B cell (primary cell): Measurements from ENCODE around the gene SH2D4B. TPM values are rescaled to one million over a fixed set of nuclear protein-coding genes. Genes with fewer than 3 reads are reported as not detected.

ENCODE experiments used
- ATAC-seq: fragments of 200-7000 bp; cut with Tn5 transposase; one replicate; pipeline ENCODE4 v1.10.0; 2021; ENCODE audit warnings: low read depth, mild to moderate bottlenecking, moderate number of reproducible peaks, moderate library complexity
- CTCF ChIA-PET: fragments of 350-600 bp; sonication (Branson Sonifier 250); formaldehyde crosslinking; loops from one replicate; lab custom pipeline; 2021; ENCODE audit warnings: antibody characterized with exemption, inconsistent platforms; lab: Charles Lee
- POLR2A ChIA-PET: fragments of 350-600 bp; sonication (Branson Sonifier 250); formaldehyde crosslinking; loops from one replicate; lab custom pipeline; 2021; ENCODE audit warnings: antibody characterized with exemption; lab: Charles Lee
- DNase-seq: peaks from one replicate; pipeline ENCODE4 v3.0.0; 2013
- H2AFZ ChIP-seq: 2 replicates; pipeline ENCODE4 v1.6.1; 2012; ENCODE audit warnings: mild to moderate bottlenecking, low read depth, low read length; ENCODE audit not compliant: insufficient read depth, poor library complexity, severe bottlenecking
- H3K27ac ChIP-seq, 2 donors: 1 replicate in 1 of 2; 2 replicates in 1 of 2; pipeline ENCODE4 v1.5.1; 2012 to 2013; ENCODE audit warnings: low read length in 2 of 2, mild to moderate bottlenecking in 2 of 2, moderate library complexity in 1 of 2
- H3K27me3 ChIP-seq, 4 experiments: fragments of 200-600 bp in 1 of 4; sonication (generic) in 1 of 4; replicated peaks in 1 of 4; 1 replicate in 2 of 4; 2 replicates in 2 of 4; pipeline versions ENCODE4 v1.6.1 to v1.7.0; 2013 to 2016; ENCODE audit warnings: low read length in 3 of 4, mild to moderate bottlenecking in 2 of 4, mixed read lengths in 1 of 4, moderate library complexity in 1 of 4; ENCODE audit not compliant: insufficient read depth in 4 of 4, control insufficient read depth in 3 of 4; ENCODE audit errors: control extremely low read depth in 1 of 4
- H3K36me3 ChIP-seq, 2 experiments: replicated peaks in 1 of 2; 1 replicate in 1 of 2; 2 replicates in 1 of 2; pipeline versions ENCODE4 v1.6.1 to v1.7.1; 2013; ENCODE audit warnings: low read length in 1 of 2; ENCODE audit not compliant: insufficient read depth in 2 of 2, control insufficient read depth in 1 of 2; ENCODE audit errors: control extremely low read depth in 1 of 2, extremely low read depth in 1 of 2
- H3K4me1 ChIP-seq, 2 donors: fragments of 200-600 bp in 1 of 2; sonication (generic) in 1 of 2; 1 replicate in 1 of 2; 2 replicates in 1 of 2; pipeline versions ENCODE4 v1.5.1 to v1.6.1; 2013 to 2017; ENCODE audit warnings: low read length in 2 of 2; ENCODE audit not compliant: control insufficient read depth in 2 of 2, insufficient read depth in 2 of 2
- H3K4me2 ChIP-seq: replicated peaks from 2 replicates; pipeline ENCODE3; 2012; ENCODE audit warnings: mild to moderate bottlenecking, low read depth, low read length; ENCODE audit not compliant: poor library complexity, severe bottlenecking
- H3K4me3 ChIP-seq, 5 experiments: fragments of 200-600 bp in 1 of 5; sonication (generic) in 1 of 5; 1 replicate in 3 of 5; 2 replicates in 2 of 5; pipeline versions ENCODE4 v1.5.1 to v1.7.0; 2011 to 2016; ENCODE audit warnings: low read length in 4 of 5, mild to moderate bottlenecking in 4 of 5, low read depth in 2 of 5, control low read depth in 1 of 5, moderate library complexity in 1 of 5; ENCODE audit not compliant: insufficient read depth in 1 of 5; ENCODE audit errors: control extremely low read depth in 1 of 5, extremely low read depth in 1 of 5
- H3K79me2 ChIP-seq: fragments of 200-600 bp; sonication (generic); one replicate; pipeline ENCODE4 v1.6.0; 2016; ENCODE audit warnings: low read length; ENCODE audit not compliant: control insufficient read depth, insufficient read depth
- H3K9ac ChIP-seq: fragments of 200-600 bp; sonication (generic); 2 replicates; pipeline ENCODE4 v1.6.1; 2017; ENCODE audit warnings: mild to moderate bottlenecking, low read length, moderate library complexity
- H3K9me3 ChIP-seq, 3 donors: one replicate each; pipeline versions ENCODE4 v1.6.1 to v1.7.1; 2013; ENCODE audit warnings: low read length in 2 of 3; ENCODE audit not compliant: control insufficient read depth in 2 of 3, insufficient read depth in 1 of 3; ENCODE audit errors: control extremely low read depth in 1 of 3
- H4K20me1 ChIP-seq: 2 replicates; pipeline ENCODE4 v1.6.0; 2012; ENCODE audit warnings: mild to moderate bottlenecking, low read length; ENCODE audit not compliant: insufficient read depth, control insufficient read depth, poor library complexity, severe bottlenecking
- H3K27ac Mint-ChIP-seq: one replicate; pipeline ENCODE4 v1.8.0; 2021; ENCODE audit warnings: mixed read lengths
- H3K27me3 Mint-ChIP-seq: one replicate; pipeline ENCODE4 v1.8.0; 2021; ENCODE audit warnings: mixed read lengths
- H3K4me1 Mint-ChIP-seq: one replicate; pipeline ENCODE4 v1.8.0; 2021; ENCODE audit warnings: mixed read lengths
- H3K4me3 Mint-ChIP-seq: one replicate; pipeline ENCODE4 v1.8.0; 2021; ENCODE audit warnings: mixed read lengths
- H3K9me3 Mint-ChIP-seq: one replicate; pipeline ENCODE4 v1.8.0; 2022; ENCODE audit warnings: mixed read lengths; ENCODE audit not compliant: insufficient read depth
- CTCF ChIP-seq: fragments of 200-600 bp; IDR thresholded peaks from one replicate; pipeline ENCODE4 v1.8.0; 2022; ENCODE audit warnings: antibody characterized with exemption, mild to moderate bottlenecking
- EZH2 ChIP-seq: IDR thresholded peaks from 2 replicates; pipeline ENCODE4 v1.6.1; 2012; ENCODE audit warnings: borderline replicate concordance, low read depth, mild to moderate bottlenecking, moderate library complexity, low read length; ENCODE audit not compliant: insufficient read depth, poor library complexity, severe bottlenecking
- WGBS: methylation state at CpG from one replicate; pipeline ENCODE4 v1.1.5; 2013; ENCODE audit warnings: missing lambda C conversion rate; ENCODE audit not compliant: insufficient coverage; 5-methylcytosine and 5-hydroxymethylcytosine counted together
- intact Hi-C: fragments of 100-400 bp; cut with micrococcal nuclease; formaldehyde crosslinking; loops from one replicate; pipeline ENCODE4 v1.10.0; 2022
- polyA plus RNA-seq: library from polyadenylated mRNA; depleted of rRNA; stranded (reverse); fragments of >200 nt; gene quantifications from 2 replicates; pipeline ENCODE4 v1.2.3, GENCODE V29; 2012
- total RNA-seq, 2 donors: library from RNA; stranded (reverse); fragments of 120-200 nt in 1 of 2; gene quantifications; 1 replicate in 1 of 2; 2 replicates in 1 of 2; pipeline versions ENCODE4 v1.2.3 to v1.2.4, GENCODE V29; 2013 to 2022

The SH2D4B gene
- total and polyA plus RNA-seq, 2 donors (not counting 1 experiment from before 2014, with no cell fraction given): 0.09 to 0.22 TPM

- H3K4me3 ChIP-seq: no peak overlapping the region
- POLR2A ChIA-PET: no interaction called here
- H3K27me3 ChIP-seq: no peaks in the 10 kb centered on the region
- peaks cover 5% of the 10 kb centered on the region for H3K4me1 Mint-ChIP-seq
- H3K9ac ChIP-seq: no peak overlapping the region
- no peaks in the 10 kb centered on the region for H4K20me1 ChIP-seq
- no peaks in the 10 kb centered on the region for H3K79me2 ChIP-seq
- 95% methylated on average over 2 of the region's 2 CpGs for WGBS
- TF ChIP-seq CTCF: no peak
- no peaks in the 10 kb centered on the region for H3K9me3 ChIP-seq
- peaks cover 4% of the 10 kb centered on the region for H3K27me3 Mint-ChIP-seq
- peaks cover 0 to 4% of the 10 kb centered on the region in 2 donors for H3K4me1 ChIP-seq
- H3K4me2 ChIP-seq: no peak overlapping the region
- no peak overlapping the region for H2AFZ ChIP-seq
- no peak overlapping the region for H3K4me3 Mint-ChIP-seq
- intact Hi-C loops: no loop called here
- no peak for ATAC-seq
- CTCF ChIA-PET: no interaction called here
- no peaks in the 10 kb centered on the region for H3K36me3 ChIP-seq
- no peak overlapping the region for H3K27ac ChIP-seq
- H3K9me3 Mint-ChIP-seq: no peaks in the 10 kb centered on the region
- H3K27ac Mint-ChIP-seq: no peak overlapping the region
- DNase-seq: no peak
These were observed 9.5 kb upstream of the SH2D4B start for GRCh38 chr10:80528185-80528700.

- Histone ChIP-seq H3K27ac (no peak overlapping the region), H4K20me1 (no peaks in the 10 kb centered on the region), H2AFZ (no peak overlapping the region), H3K4me1 (peaks cover 0 to 4% of the 10 kb centered on the region in 2 donors), H3K4me2 (no peak overlapping the region), H3K9ac (no peak overlapping the region), H3K79me2 (no peaks in the 10 kb centered on the region), H3K36me3 (no peaks in the 10 kb centered on the region), H3K27me3 (no peaks in the 10 kb centered on the region), H3K4me3 (no peak overlapping the region), H3K9me3 (no peaks in the 10 kb centered on the region)
- Mint-ChIP-seq H3K27ac (no peak overlapping the region), H3K4me3 (no peak overlapping the region), H3K9me3 (no peaks in the 10 kb centered on the region), H3K4me1 (peaks cover 5% of the 10 kb centered on the region), H3K27me3 (peaks cover 4% of the 10 kb centered on the region)
- ChIA-PET POLR2A (no interaction called here), CTCF (no interaction called here)
- ATAC-seq: no peak
- intact Hi-C loops: no loop called here
- TF ChIP-seq CTCF (no peak), EZH2 (no peak)
- WGBS: 84% methylated on average over 3 of the region's 6 CpGs
- no peak for DNase-seq
These were observed 8.8 kb upstream of the SH2D4B start for GRCh38 chr10:80528901-80529300.
